Adrenal gland (tissue), 12 donors: Measurements from ENCODE around the gene ACOX3. TPM values are rescaled to one million over a fixed set of nuclear protein-coding genes. Genes with fewer than 3 reads are reported as not detected.

Experiments used
- DNase-seq, 7 donors: peaks; one replicate each; pipeline ENCODE4 v3.0.0-alpha.2; 2019 to 2020
- H3K27ac ChIP-seq, 5 donors: fragments of 200-600 bp; sonication (generic) in 4 of 5; 1 replicate in 3 of 5; 2 replicates in 2 of 5; pipeline versions ENCODE4 v1.5.1 to v1.8.0; 2016 to 2020; ENCODE audit warnings: mild to moderate bottlenecking in 1 of 5
- H3K27me3 ChIP-seq: fragments of 200-600 bp; 2 replicates; pipeline ENCODE4 v1.8.0; 2021
- H3K36me3 ChIP-seq, 2 donors: fragments of 200-600 bp; replicated peaks in 1 of 2; 1 replicate in 1 of 2; 2 replicates in 1 of 2; pipeline versions ENCODE4 v1.5.1 to v1.8.0; 2018 to 2022
- H3K4me1 ChIP-seq, 2 donors: fragments of 200-600 bp; replicated peaks in 1 of 2; 1 replicate in 1 of 2; 2 replicates in 1 of 2; pipeline versions ENCODE4 v1.5.1 to v1.8.0; 2018 to 2021
- H3K4me3 ChIP-seq, 4 donors: fragments of 200-600 bp; sonication (generic) in 3 of 4; one replicate each; pipeline ENCODE4 v1.5.1; 2016 to 2018
- H3K9me3 ChIP-seq, 3 donors: fragments of 200-600 bp; sonication (generic) in 1 of 3; replicated peaks in 1 of 3; 1 replicate in 2 of 3; 2 replicates in 1 of 3; pipeline versions ENCODE4 v1.5.1 to v1.8.0; 2016 to 2021
- CTCF ChIP-seq, 6 experiments: fragments of 450-650 bp in 4 of 6; fragments of 200-600 bp in 2 of 6; sonication (generic) in 1 of 6; IDR thresholded peaks; 1 replicate in 5 of 6; 2 replicates in 1 of 6; pipeline versions ENCODE4 v1.5.1 to v1.8.0; 2016 to 2021; ENCODE audit warnings: antibody characterized with exemption in 6 of 6, mild to moderate bottlenecking in 2 of 6, moderate library complexity in 1 of 6
- POLR2A ChIP-seq, 2 donors: fragments of 450-650 bp; IDR thresholded peaks; one replicate each; pipeline ENCODE4 v1.6.1; 2017; ENCODE audit warnings: antibody characterized with exemption in 2 of 2, mild to moderate bottlenecking in 2 of 2, moderate library complexity in 1 of 2
- WGBS, 4 donors: extraction: QIAGEN DNeasy Blood & Tissue Kit in 2 of 4; methylation state at CpG; one replicate each; pipeline versions ENCODE4 v1.1.5 to v1.1.7; 2013 to 2017; 5-methylcytosine and 5-hydroxymethylcytosine counted together
- intact Hi-C, 2 donors: fragments of 100-400 bp; cut with DNase I; formaldehyde crosslinking; loops; one replicate each; pipeline versions ENCODE4 v1.14.1 to v1.15.0; 2022 to 2023
- polyA plus RNA-seq, 3 donors: library from polyadenylated mRNA; stranded (reverse); fragments of 200-250 nt in 2 of 3; fragments of 350-450 nt in 1 of 3; fragmentation: Illumina TruSeq in 1 of 3; extraction: RNeasy Lipid Tissue Mini Kit (QIAGEN cat#74804) in 1 of 3; gene quantifications; one replicate each; pipeline ENCODE4 v1.2.3, GENCODE V29; 2013 to 2014
- total RNA-seq, 9 donors: library from RNA; depleted of rRNA in 4 of 9; stranded (reverse); fragments of >200 nt in 4 of 9; fragments of 120-200 nt in 1 of 9; fragmentation: NEBNext Ultra II Directional in 1 of 9; extraction: Animal tissue kit (Norgen Biotek cat#: 25700) in 1 of 9; gene quantifications; one replicate each; pipeline versions ENCODE4 v1.1.0 to v1.2.4, GENCODE V29; 2013 to 2023
- donor health status: healthy with polysubstance abuse.
- donor health status: Bipolar disorder and iron deficiency.
- donor health status: DM: yes; HTN: yes; CAD: no.
- donor health status: DM: no; HTN: no; CAD: no.
- donor health status: DM: no; HTN: no; CAD: no.
- donor health status: DM: yes; HTN: yes; CAD: no.

The ACOX3 gene
- total and polyA plus RNA-seq, 12 donors: 10.4 to 44.2 (median 26.3) TPM

GRCh38 chr4:8431553-8431952 lies 9.0 kb downstream of the ACOX3 start:
- H3K4me3 ChIP-seq: no peak overlapping the region
- no peak overlapping the region for H3K27ac ChIP-seq
- peaks cover 14 to 29% of the 10 kb centered on the region in 2 donors for H3K4me1 ChIP-seq
- 81 to 92% (median 90%) methylated on average over 5 of the region's 5 CpGs for WGBS, 4 donors
- DNase-seq: no peak
- H3K36me3 ChIP-seq: no peaks in the 10 kb centered on the region
- H3K9me3 ChIP-seq: no peaks in the 10 kb centered on the region
- intact Hi-C loops: no loop called here
- TF ChIP-seq CTCF (IDR thresholded peaks at IDR 0.05): no peak
- no peak for TF ChIP-seq POLR2A (IDR thresholded peaks at IDR 0.05)
- no peaks in the 10 kb centered on the region for H3K27me3 ChIP-seq

- H3K9me3 ChIP-seq: no peaks in the 10 kb centered on the region
- DNase-seq: peak; percentile 89 to 95 (median 94)
- no peaks in the 10 kb centered on the region for H3K36me3 ChIP-seq
- peak overlapping the region in 4 of 5 donors; percentile 75 to 85 (median 80) for H3K27ac ChIP-seq
- H3K4me1 ChIP-seq: peaks cover 7 to 15% of the 10 kb centered on the region in 2 donors
- peak overlapping the region; percentile 15 to 92 (median 69) for H3K4me3 ChIP-seq
- H3K27me3 ChIP-seq: no peaks in the 10 kb centered on the region
- peak; percentile 57 to 84 for TF ChIP-seq POLR2A (IDR thresholded peaks at IDR 0.05)
- TF ChIP-seq CTCF (IDR thresholded peaks at IDR 0.05): peak in 3 of 6 experiments; percentile 25 to 26 (median 26)
- whole genome bisulfite sequencing, 4 donors: 1 to 22% (median 3%) methylated on average over 4 to 56 of the region's 56 CpGs
- intact Hi-C loops: loop anchor here in 1 of 2 donors (10.0 kb wide), 1 partner anchor 264 kb away; no protein-coding TSS in a partner anchor
Observed at GRCh38 chr4:8428288-8429097, 12.0 kb downstream of the ACOX3 start.

GRCh38 chr4:8427761-8428287 lies 12.7 kb downstream of the ACOX3 start:
- Histone ChIP-seq H3K4me1 (peaks cover 7 to 15% of the 10 kb centered on the region in 2 donors), H3K27me3 (no peaks in the 10 kb centered on the region), H3K9me3 (no peaks in the 10 kb centered on the region), H3K27ac (peak overlapping the region in 4 of 5 donors; percentile 75 to 85 (median 80)), H3K36me3 (no peaks in the 10 kb centered on the region), H3K4me3 (peak overlapping the region; percentile 15 to 92 (median 69))
- peak in 5 of 7 donors; percentile 54 to 75 (median 68) for DNase-seq
- intact Hi-C loops: loop anchor here in 1 of 2 donors (10.0 kb wide), 1 partner anchor 263 kb away; no protein-coding TSS in a partner anchor
- WGBS, 4 donors: 0 to 1% (median 1%) methylated on average over 5 to 21 of the region's 21 CpGs
- TF ChIP-seq CTCF (IDR thresholded peaks at IDR 0.05) (no peak), POLR2A (IDR thresholded peaks at IDR 0.05) (no peak)

DNA sequence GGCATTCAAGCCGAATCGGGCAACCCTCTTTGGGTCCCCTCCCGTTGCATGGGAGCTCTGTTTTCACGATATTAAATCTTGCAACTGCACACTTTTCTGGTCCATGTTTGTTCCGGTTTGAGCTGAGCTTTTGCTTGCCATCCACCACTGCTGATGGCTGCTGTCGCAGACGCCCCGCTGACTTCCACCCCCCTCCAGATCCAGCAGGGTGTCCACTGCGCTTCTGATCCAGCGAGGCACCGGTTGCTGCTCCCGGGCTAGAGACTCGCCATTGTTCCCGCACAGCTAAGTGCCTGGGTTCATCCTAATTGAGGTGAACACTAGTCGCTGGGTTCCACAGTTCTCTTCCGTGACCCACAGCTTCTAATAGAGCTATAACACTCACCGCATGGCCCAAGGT lies 13.3 kb downstream of the ACOX3 start:
- TF ChIP-seq CTCF (IDR thresholded peaks at IDR 0.05) (no peak), POLR2A (IDR thresholded peaks at IDR 0.05) (no peak)
- 82 to 86% (median 85%) methylated on average over 15 to 17 of the region's 17 CpGs for WGBS, 4 donors
- H3K36me3 ChIP-seq: no peaks in the 10 kb centered on the region
- H3K27ac ChIP-seq: no peak overlapping the region
- H3K4me3 ChIP-seq: peak overlapping the region in 1 of 4 donors; percentile 85
- H3K27me3 ChIP-seq: no peaks in the 10 kb centered on the region
- peaks cover 7 to 15% of the 10 kb centered on the region in 2 donors for H3K4me1 ChIP-seq
- intact Hi-C loops: loop anchor here in 1 of 2 donors (10.0 kb wide), 1 partner anchor 262 kb away; no protein-coding TSS in a partner anchor
- no peak for DNase-seq
- H3K9me3 ChIP-seq: no peaks in the 10 kb centered on the region
